Measurements from ENCODE around the gene SH2D3A.

Gene SH2D3A

GRCh38 chr19:6740589-6741343 is 26.5 kb downstream of the SH2D3A start (continued):
- TF ChIP-seq PRDM4 (tag by site-specific recombination; IDR thresholded peaks at IDR 0.05) (no peak), IKZF3 (tag by site-specific recombination; IDR thresholded peaks at IDR 0.05) (peak; percentile 65), ZBTB26 (tag by site-specific recombination; optimal IDR thresholded peaks at IDR 0.05) (no peak), ZSCAN30 (tag by site-specific recombination; IDR thresholded peaks at IDR 0.05) (no peak)

- Histone ChIP-seq H3K27ac (ENCODE audit: extremely low read depth, low read depth, low read length) (no peak overlapping the region; the same call in 1 of the 2 replicates), H3K4me1 (ENCODE audit: control insufficient read depth, insufficient read depth, low read length) (peaks cover 30% of the 10 kb centered on the region), H3K9me3 (ENCODE audit: control insufficient read depth, insufficient read depth, low read depth, low read length) (no peaks in the 10 kb centered on the region), H3K4me3 (ENCODE audit: low read depth, low read length) (peak overlapping the region; percentile 65), H3K36me3 (ENCODE audit: control insufficient read depth in 2 of 2, insufficient read depth in 1 of 2, low read length in 2 of 2) (peaks cover 0 to 17% of the 10 kb centered on the region in 2 experiments; a peak in 2 of 3 replicates)
- POLR2A ChIA-PET: no interaction called here
- CTCF ChIA-PET: interaction anchor here (0.6 to 4.8 kb wide), 3 partner anchors 125 to 912 kb away, joined by 3 to 49 read pairs (median 3); no protein-coding TSS in a partner anchor
- TF ChIP-seq KLF1 (tag by site-specific recombination; IDR thresholded peaks at IDR 0.05) (no peak), ZSCAN30 (tag by site-specific recombination; IDR thresholded peaks at IDR 0.05) (no peak), KLF17 (tag by site-specific recombination; IDR thresholded peaks at IDR 0.05) (no peak), ZNF16 (tag by site-specific recombination; IDR thresholded peaks at IDR 0.05; ENCODE audit: low read depth) (no peak), ELK4 (IDR thresholded peaks at IDR 0.05; ENCODE audit: borderline replicate concordance, low read depth, low read length) (no peak), ZNF114 (tag by site-specific recombination; IDR thresholded peaks at IDR 0.05) (no peak), ZBTB20 (tag by site-specific recombination; IDR thresholded peaks at IDR 0.05) (peak; percentile 7; the same call in 1 of the 2 replicates), ZNF121 (tag by site-specific recombination; IDR thresholded peaks at IDR 0.05) (no peak), TRIM28 (IDR thresholded peaks at IDR 0.05; ENCODE audit: borderline replicate concordance, low read length) (no peak), ZNF580 (tag by site-specific recombination; IDR thresholded peaks at IDR 0.05) (no peak), ZNF777 (tag by site-specific recombination; IDR thresholded peaks at IDR 0.05; ENCODE audit: borderline replicate concordance) (no peak), PATZ1 (tag by site-specific recombination; IDR thresholded peaks at IDR 0.05) (0 out of 2 replicates have a peak, but pooled peaks have one; percentile 29), ZNF169 (tag by site-specific recombination; IDR thresholded peaks at IDR 0.05) (no peak), ZNF398 (tag by site-specific recombination; IDR thresholded peaks at IDR 0.05) (no peak), HIC1 (tag by site-specific recombination; IDR thresholded peaks at IDR 0.05) (0 out of 2 replicates have a peak, but pooled peaks have one; percentile 25), ZNF354C (tag by site-specific recombination; IDR thresholded peaks at IDR 0.05; ENCODE audit: borderline replicate concordance, low read depth) (no peak), ZNF302 (tag by site-specific recombination; IDR thresholded peaks at IDR 0.05; ENCODE audit: low read depth) (no peak), RBAK (tag by site-specific recombination; IDR thresholded peaks at IDR 0.05) (no peak)
Observed at GRCh38 chr19:6739883-6740588, 27.2 kb downstream of the SH2D3A start.

Data from HEK293 (cell line).